Endodermal cell (in vitro differentiated cells): ENCODE measurements around the gene SERPIND1. TPM values are rescaled to one million over a fixed set of nuclear protein-coding genes. Genes with fewer than 3 reads are reported as not detected.
A peak's percentile ranks its signal among the peaks of the same experiment; 100 is the strongest.

ENCODE experiments used
- DNase-seq: peaks from one replicate; pipeline ENCODE4 v3.0.0-alpha.2; 2017
- H3K27ac ChIP-seq: 2 replicates; pipeline ENCODE4 v1.5.1; 2013; ENCODE audit warnings: mild to moderate bottlenecking, low read depth, low read length, moderate library complexity
- H3K27me3 ChIP-seq: 2 replicates; pipeline ENCODE4 v1.6.1; 2013; ENCODE audit warnings: mild to moderate bottlenecking, low read length, moderate library complexity; ENCODE audit not compliant: insufficient read depth, control insufficient read depth, poor library complexity, severe bottlenecking
- H3K36me3 ChIP-seq: 2 replicates; pipeline ENCODE4 v1.7.0; 2013; ENCODE audit warnings: mild to moderate bottlenecking, low read length, moderate library complexity; ENCODE audit not compliant: control insufficient read depth, insufficient read depth
- H3K4me1 ChIP-seq: one replicate; pipeline ENCODE4 v1.7.0; 2013; ENCODE audit warnings: low read length; ENCODE audit not compliant: control insufficient read depth, insufficient read depth
- H3K4me3 ChIP-seq: 2 replicates; pipeline ENCODE4 v1.5.1; 2013; ENCODE audit warnings: mild to moderate bottlenecking, low read length, moderate library complexity
- H3K9ac ChIP-seq: 2 replicates; pipeline ENCODE4 v1.6.1; 2013; ENCODE audit warnings: mild to moderate bottlenecking, low read length, moderate library complexity; ENCODE audit not compliant: poor library complexity, severe bottlenecking; ENCODE audit errors: extremely low read depth
- H3K9me3 ChIP-seq: 2 replicates; pipeline ENCODE4 v1.6.1; 2013; ENCODE audit warnings: mild to moderate bottlenecking, low read length, moderate library complexity; ENCODE audit not compliant: control insufficient read depth
- H3K27ac Mint-ChIP-seq: 2 replicates; pipeline ENCODE4 v1.8.0; 2020; ENCODE audit warnings: mixed read lengths
- H3K27me3 Mint-ChIP-seq: 2 replicates; pipeline ENCODE4 v1.8.0; 2021; ENCODE audit warnings: mild to moderate bottlenecking, mixed read lengths; ENCODE audit not compliant: insufficient read depth
- H3K36me3 Mint-ChIP-seq: 2 replicates; pipeline ENCODE4 v1.8.0; 2020; ENCODE audit warnings: low read depth, mixed read lengths
- H3K4me1 Mint-ChIP-seq: 2 replicates; pipeline ENCODE4 v1.8.0; 2020; ENCODE audit warnings: mixed read lengths
- H3K4me3 Mint-ChIP-seq: 2 replicates; pipeline ENCODE4 v1.8.0; 2020; ENCODE audit warnings: mild to moderate bottlenecking, moderate library complexity, mixed read lengths
- H3K9me3 Mint-ChIP-seq: 2 replicates; pipeline ENCODE4 v1.8.0; 2020; ENCODE audit warnings: mild to moderate bottlenecking, mixed read lengths
- WGBS, 2 experiments: methylation state at CpG; one replicate each; pipeline versions ENCODE4 v1.1.5 to v1.1.7; 2013; ENCODE audit warnings: missing lambda C conversion rate in 2 of 2, mixed read lengths in 1 of 2; ENCODE audit not compliant: insufficient coverage in 1 of 2, insufficient read length in 1 of 2; 5-methylcytosine and 5-hydroxymethylcytosine counted together
- total RNA-seq, 2 donors: library from RNA; stranded (reverse); fragmentation: NEBNext Ultra II Directional in 1 of 2; extraction: Animal tissue kit (Norgen Biotek cat#: 25700) in 1 of 2; gene quantifications; 2 replicates in 1 of 2; 3 replicates in 1 of 2; pipeline ENCODE4 v1.2.1, GENCODE V29; 2021
- TF ChIP-seq, protein P1 (sequence below): fragments of 200-600 bp; sonication (generic); conservative IDR thresholded peaks from 2 replicates; pipeline ENCODE4 v1.5.0; 2021; ENCODE audit warnings: antibody characterized with exemption, mild to moderate bottlenecking

SERPIND1 gene
- total RNA-seq, 2 donors from 2014 or later, result not detected

GRCh38 chr22:20771918-20772625, 1.8 kb upstream of the SERPIND1 start:
- no peaks in the 10 kb centered on the region for H3K9me3 ChIP-seq
- H3K27me3 ChIP-seq, result no peaks in the 10 kb centered on the region
- TF ChIP-seq, protein P1, sequence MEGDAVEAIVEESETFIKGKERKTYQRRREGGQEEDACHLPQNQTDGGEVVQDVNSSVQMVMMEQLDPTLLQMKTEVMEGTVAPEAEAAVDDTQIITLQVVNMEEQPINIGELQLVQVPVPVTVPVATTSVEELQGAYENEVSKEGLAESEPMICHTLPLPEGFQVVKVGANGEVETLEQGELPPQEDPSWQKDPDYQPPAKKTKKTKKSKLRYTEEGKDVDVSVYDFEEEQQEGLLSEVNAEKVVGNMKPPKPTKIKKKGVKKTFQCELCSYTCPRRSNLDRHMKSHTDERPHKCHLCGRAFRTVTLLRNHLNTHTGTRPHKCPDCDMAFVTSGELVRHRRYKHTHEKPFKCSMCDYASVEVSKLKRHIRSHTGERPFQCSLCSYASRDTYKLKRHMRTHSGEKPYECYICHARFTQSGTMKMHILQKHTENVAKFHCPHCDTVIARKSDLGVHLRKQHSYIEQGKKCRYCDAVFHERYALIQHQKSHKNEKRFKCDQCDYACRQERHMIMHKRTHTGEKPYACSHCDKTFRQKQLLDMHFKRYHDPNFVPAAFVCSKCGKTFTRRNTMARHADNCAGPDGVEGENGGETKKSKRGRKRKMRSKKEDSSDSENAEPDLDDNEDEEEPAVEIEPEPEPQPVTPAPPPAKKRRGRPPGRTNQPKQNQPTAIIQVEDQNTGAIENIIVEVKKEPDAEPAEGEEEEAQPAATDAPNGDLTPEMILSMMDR, result peak; percentile 65
- peak; percentile 59 for DNase-seq
- peaks cover 5% of the 10 kb centered on the region for H3K4me1 Mint-ChIP-seq
- H3K27me3 Mint-ChIP-seq, result no peaks in the 10 kb centered on the region
- H3K4me3 Mint-ChIP-seq, result no peak overlapping the region
- no peaks in the 10 kb centered on the region for H3K9me3 Mint-ChIP-seq
- no peak overlapping the region for H3K4me3 ChIP-seq
- no peaks in the 10 kb centered on the region for H3K36me3 ChIP-seq
- peak overlapping the region; percentile 73 for H3K27ac ChIP-seq
- no peak overlapping the region for H3K9ac ChIP-seq
- H3K27ac Mint-ChIP-seq, result no peak overlapping the region
- H3K4me1 ChIP-seq, result no peaks in the 10 kb centered on the region
- WGBS, 2 experiments, result 75 to 87% methylated on average over 9 of the region's 9 CpGs
- peaks cover 10% of the 10 kb centered on the region for H3K36me3 Mint-ChIP-seq

DNA sequence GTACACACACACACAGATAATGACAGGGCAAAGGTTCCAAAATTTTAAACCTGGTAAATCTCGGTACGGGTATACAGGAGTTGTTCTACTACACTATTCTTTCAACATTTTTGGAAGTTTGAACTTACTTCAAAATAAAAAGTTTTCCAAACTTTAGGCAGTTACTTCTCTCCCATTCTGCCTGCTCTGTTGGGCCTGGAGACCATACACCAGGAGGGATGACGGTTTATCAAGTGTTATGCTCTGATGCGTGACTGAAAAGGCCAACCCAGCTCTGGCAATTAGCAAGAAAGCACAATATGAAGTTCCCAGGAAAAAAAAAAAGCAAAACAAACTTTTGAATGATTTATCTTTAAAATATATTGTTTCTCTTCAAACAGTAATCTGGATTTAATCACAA, 969 bp downstream of the SERPIND1 start:
- no peaks in the 10 kb centered on the region for H3K9me3 Mint-ChIP-seq
- no peak overlapping the region for H3K4me3 ChIP-seq
- H3K4me3 Mint-ChIP-seq, result no peak overlapping the region
- peaks cover 5% of the 10 kb centered on the region for H3K4me1 ChIP-seq
- no peak overlapping the region for H3K27ac Mint-ChIP-seq
- no peaks in the 10 kb centered on the region for H3K27me3 ChIP-seq
- no peaks in the 10 kb centered on the region for H3K27me3 Mint-ChIP-seq
- no peak overlapping the region for H3K27ac ChIP-seq
- H3K9ac ChIP-seq, result no peak overlapping the region
- H3K36me3 Mint-ChIP-seq, result peaks cover 6% of the 10 kb centered on the region
- no peak for DNase-seq
- H3K4me1 Mint-ChIP-seq, result peaks cover 26% of the 10 kb centered on the region
- TF ChIP-seq, protein P1, result no peak
- WGBS, 2 experiments, result 86 to 96% methylated on average over 2 to 4 of the region's 4 CpGs
- no peaks in the 10 kb centered on the region for H3K9me3 ChIP-seq
- no peaks in the 10 kb centered on the region for H3K36me3 ChIP-seq

DNA sequence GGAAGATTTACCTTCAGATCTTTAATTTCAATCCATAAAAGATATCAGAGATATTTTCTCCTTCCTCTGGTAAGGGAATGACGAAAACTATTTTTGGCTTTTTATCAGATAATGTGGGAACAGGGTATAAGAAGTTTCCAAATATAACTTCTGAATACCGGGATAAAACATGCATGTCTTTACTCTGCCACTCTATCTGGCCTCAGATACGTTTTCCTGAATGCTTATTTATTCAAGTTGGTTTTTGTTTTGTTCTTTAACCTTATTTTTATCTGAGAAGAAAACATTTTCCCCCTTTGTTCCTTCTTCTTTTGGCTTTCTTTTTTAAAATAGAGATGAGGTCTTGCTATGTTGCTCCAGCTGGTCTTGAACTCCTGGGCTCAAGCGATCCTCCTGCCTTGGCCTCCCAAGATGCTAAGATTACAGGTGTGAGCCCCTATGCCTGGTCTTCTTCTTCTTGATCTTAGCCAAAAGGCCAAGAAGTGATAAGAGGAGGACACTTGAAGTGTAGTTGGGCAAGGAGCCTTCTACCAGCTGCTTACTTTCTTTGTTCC, 1.5 kb downstream of the SERPIND1 start:
- H3K4me3 Mint-ChIP-seq, result no peak overlapping the region
- 92 to 98% methylated on average over 2 to 3 of the region's 4 CpGs for WGBS, 2 experiments
- H3K27ac ChIP-seq, result no peak overlapping the region

More for the DNA sequence above, 1.5 kb downstream of the SERPIND1 start:
- Histone ChIP-seq H3K36me3 (no peaks in the 10 kb centered on the region), H3K9ac (no peak overlapping the region), H3K27me3 (no peaks in the 10 kb centered on the region), H3K4me3 (no peak overlapping the region), H3K4me1 (peaks cover 5% of the 10 kb centered on the region), H3K9me3 (no peaks in the 10 kb centered on the region)
- no peak overlapping the region for H3K27ac Mint-ChIP-seq
- H3K36me3 Mint-ChIP-seq, result peaks cover 6% of the 10 kb centered on the region
- H3K27me3 Mint-ChIP-seq, result no peaks in the 10 kb centered on the region
- H3K9me3 Mint-ChIP-seq, result no peaks in the 10 kb centered on the region
- peaks cover 26% of the 10 kb centered on the region for H3K4me1 Mint-ChIP-seq
- DNase-seq, result no peak
- TF ChIP-seq, protein P1, result no peak
